WERI-Rb-1 (cell line): ENCODE results near the gene HORMAD2.
"Not testable (repeated sequence)": the region's sequence is repeated elsewhere in the genome, so short reads cannot be mapped to it uniquely, and the experiment has no call there.

ENCODE experiments used
- DNase-seq: peaks from one replicate; pipeline ENCODE4 v3.0.0-alpha.2; 2020
- H3K27ac ChIP-seq: fragments of 250-450 bp; sonication (Bioruptor Pico); 2 replicates; pipeline ENCODE4 v1.5.1; 2020; ENCODE audit warnings: mild to moderate bottlenecking, moderate library complexity
- H3K27me3 ChIP-seq: fragments of 250-450 bp; sonication (Bioruptor Pico); 2 replicates; pipeline ENCODE4 v1.5.1; 2021; ENCODE audit warnings: mild to moderate bottlenecking, low read depth, moderate library complexity; ENCODE audit not compliant: insufficient read depth, severe bottlenecking
- H3K36me3 ChIP-seq: fragments of 250-450 bp; sonication (Bioruptor Pico); 2 replicates; pipeline ENCODE4 v1.5.1; 2020; ENCODE audit warnings: mild to moderate bottlenecking, moderate library complexity
- H3K4me3 ChIP-seq: 2 replicates; pipeline ENCODE4 v1.5.1; 2011; ENCODE audit warnings: low read depth, mild to moderate bottlenecking, control low read depth, low read length
- H3K9me3 ChIP-seq: fragments of 250-450 bp; sonication (Bioruptor Pico); 2 replicates; pipeline ENCODE4 v1.5.1; 2021; ENCODE audit warnings: mild to moderate bottlenecking, moderate library complexity; ENCODE audit not compliant: severe bottlenecking
- TF ChIP-seq, protein P1 (sequence below): IDR thresholded peaks from 2 replicates; pipeline ENCODE4 v1.5.1; 2011; ENCODE audit warnings: low read depth, mild to moderate bottlenecking, control low read depth, inconsistent platforms, low read length

The HORMAD2 gene

DNA sequence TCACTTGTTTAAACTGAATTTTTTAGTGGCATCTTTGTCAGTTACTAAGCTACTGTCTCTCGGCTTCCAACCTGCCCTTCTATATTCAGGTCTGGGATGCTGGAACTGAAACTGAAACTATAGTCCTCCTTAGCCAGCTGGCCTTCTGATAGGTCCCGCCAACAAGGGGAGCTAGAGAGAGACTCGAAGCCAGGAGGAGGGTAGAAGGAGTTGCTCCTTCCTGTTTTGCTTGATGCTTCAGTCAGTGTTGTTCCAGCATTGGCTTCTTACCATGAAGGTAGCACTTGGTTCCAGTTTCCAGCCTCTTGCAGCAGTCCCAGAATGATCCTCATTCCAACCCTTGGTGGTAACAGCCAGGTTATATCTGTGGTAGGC, 32.9 kb upstream of the HORMAD2 start:
- Histone ChIP-seq H3K36me3 (no peaks in the 10 kb centered on the region), H3K27ac (no peak overlapping the region), H3K27me3 (no peaks in the 10 kb centered on the region), H3K4me3 (no peak overlapping the region), H3K9me3 (no peaks in the 10 kb centered on the region)
- TF ChIP-seq, protein P1, sequence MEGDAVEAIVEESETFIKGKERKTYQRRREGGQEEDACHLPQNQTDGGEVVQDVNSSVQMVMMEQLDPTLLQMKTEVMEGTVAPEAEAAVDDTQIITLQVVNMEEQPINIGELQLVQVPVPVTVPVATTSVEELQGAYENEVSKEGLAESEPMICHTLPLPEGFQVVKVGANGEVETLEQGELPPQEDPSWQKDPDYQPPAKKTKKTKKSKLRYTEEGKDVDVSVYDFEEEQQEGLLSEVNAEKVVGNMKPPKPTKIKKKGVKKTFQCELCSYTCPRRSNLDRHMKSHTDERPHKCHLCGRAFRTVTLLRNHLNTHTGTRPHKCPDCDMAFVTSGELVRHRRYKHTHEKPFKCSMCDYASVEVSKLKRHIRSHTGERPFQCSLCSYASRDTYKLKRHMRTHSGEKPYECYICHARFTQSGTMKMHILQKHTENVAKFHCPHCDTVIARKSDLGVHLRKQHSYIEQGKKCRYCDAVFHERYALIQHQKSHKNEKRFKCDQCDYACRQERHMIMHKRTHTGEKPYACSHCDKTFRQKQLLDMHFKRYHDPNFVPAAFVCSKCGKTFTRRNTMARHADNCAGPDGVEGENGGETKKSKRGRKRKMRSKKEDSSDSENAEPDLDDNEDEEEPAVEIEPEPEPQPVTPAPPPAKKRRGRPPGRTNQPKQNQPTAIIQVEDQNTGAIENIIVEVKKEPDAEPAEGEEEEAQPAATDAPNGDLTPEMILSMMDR: no peak
- no peak for DNase-seq

DNA sequence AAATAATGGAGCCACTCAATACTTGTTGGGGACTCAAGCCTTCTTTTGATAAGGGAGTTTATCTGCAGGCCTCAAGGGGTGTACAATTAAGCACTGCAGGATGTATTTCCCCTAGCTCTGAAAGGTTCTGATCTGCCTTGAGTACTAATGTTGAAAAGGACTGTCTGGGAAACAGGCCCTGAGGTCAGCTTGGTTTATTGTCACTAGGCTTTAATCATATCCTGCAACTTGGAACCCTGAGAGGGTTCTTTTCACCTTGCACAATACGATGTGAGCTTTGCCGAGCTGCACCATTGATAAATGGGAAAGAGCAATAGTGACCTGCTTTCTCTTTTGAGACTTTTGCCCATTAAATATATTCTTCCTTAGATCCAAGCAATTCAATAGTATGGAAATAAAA, 31.6 kb upstream of the HORMAD2 start:
- DNase-seq: no peak
- Histone ChIP-seq H3K27ac (no peak overlapping the region), H3K9me3 (no peaks in the 10 kb centered on the region), H3K27me3 (no peaks in the 10 kb centered on the region), H3K36me3 (no peaks in the 10 kb centered on the region), H3K4me3 (no peak overlapping the region)
- TF ChIP-seq, protein P1: no peak

DNA sequence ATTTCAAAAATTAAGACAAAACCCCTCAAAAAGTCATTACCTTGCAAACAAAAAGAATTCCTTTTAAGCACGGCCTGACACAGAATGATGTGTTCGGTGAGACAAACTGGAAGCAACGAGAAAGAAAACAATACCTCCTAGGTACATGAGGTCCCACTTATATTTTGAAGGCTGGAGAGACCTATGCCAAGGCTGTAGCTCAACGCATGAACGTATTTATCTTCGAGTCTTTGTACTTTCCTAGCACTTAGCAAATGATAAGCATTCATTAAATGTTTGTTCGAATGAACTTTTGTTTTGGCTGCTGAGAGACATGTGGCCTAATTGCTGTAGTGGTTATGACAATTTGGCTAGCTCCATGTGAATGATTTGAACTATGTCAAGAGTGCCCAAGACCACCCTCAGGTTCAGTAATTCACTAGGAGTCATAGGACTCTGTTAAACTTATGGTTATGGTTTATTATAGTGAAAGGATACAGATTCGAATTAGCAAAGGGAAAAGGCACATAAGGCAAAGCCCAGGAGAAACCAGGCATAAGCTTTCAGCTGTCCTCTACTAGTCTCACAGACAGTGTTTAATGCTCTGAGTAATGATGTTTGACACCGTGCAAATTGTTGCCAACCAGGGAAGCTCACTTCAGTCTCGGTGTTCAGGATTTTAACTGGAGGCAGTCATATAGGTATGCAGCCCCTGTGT, 26.0 kb upstream of the HORMAD2 start:
- Histone ChIP-seq H3K9me3 (peaks cover 1% of the 10 kb centered on the region), H3K27me3 (no peaks in the 10 kb centered on the region)

DNA sequence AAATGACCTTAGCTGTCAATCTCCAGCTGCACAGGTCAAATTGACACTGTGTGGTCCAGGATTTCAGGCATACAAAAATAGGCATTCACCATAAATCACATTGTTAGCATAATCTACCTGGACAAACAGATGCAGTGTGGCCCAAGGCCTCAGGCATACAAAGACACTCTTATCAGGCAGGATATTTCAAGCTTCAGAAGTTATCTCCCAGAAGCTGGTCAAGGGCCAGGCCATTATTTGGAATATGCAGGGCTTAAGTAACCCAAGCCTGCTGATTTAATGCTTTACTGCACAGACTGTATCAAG, 25.5 kb upstream of the HORMAD2 start:
- H3K27ac ChIP-seq: no peak overlapping the region
- H3K36me3 ChIP-seq: no peaks in the 10 kb centered on the region
- no peak overlapping the region for H3K4me3 ChIP-seq
- DNase-seq: peak; percentile 19
- TF ChIP-seq, protein P1: no peak
- peaks cover 5% of the 10 kb centered on the region for H3K9me3 ChIP-seq
- H3K27me3 ChIP-seq: no peaks in the 10 kb centered on the region

More for the DNA sequence above, 26.0 kb upstream of the HORMAD2 start:
- Histone ChIP-seq H3K27ac (no peak overlapping the region), H3K36me3 (no peaks in the 10 kb centered on the region), H3K4me3 (no peak overlapping the region)
- TF ChIP-seq, protein P1: no peak
- peak; percentile 21 for DNase-seq

DNA sequence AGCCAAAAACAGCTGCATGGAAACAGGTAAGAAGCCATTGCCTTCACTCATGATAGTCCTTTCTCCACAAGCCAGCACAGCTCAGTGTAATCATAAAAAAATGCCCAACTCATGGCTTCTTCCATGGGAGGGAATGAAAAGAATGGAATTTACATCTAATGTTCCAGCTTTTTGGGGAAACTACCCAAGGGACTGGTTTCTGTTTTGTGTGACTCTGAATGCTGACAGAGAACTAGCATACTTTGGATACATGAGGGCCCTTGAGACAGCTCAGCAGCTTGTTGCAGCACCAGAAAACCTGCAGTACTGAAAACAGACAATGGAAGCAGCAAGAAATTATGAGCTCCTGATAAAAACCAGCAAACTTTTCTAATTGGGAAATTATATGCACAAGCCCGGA, 24.2 kb upstream of the HORMAD2 start:
- TF ChIP-seq, protein P1: no peak
- Histone ChIP-seq H3K27me3 (no peaks in the 10 kb centered on the region), H3K9me3 (peaks cover 5% of the 10 kb centered on the region), H3K36me3 (no peaks in the 10 kb centered on the region), H3K4me3 (no peak overlapping the region), H3K27ac (no peak overlapping the region)
- DNase-seq: no peak

DNA sequence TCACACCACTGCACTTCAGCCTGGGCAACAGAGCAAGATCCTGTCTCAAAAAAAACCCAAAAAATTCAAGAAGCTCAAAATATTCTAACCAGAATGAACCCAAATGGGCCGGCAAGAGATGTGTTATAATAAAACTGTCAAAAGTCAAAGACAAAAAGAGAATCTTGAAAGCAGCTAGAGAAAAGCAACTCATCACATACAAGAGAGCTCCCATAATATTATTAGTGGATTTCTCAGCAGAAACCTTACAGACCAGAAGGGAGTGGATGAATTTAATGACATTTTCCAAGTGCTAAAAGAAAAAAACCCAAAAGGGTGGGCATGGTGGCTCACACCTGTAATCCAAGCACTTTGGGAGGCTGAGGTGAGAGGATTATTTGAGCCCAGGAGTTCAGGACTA, 22.9 kb upstream of the HORMAD2 start:
- TF ChIP-seq, protein P1: no peak
- no peak for DNase-seq
- peaks cover 5% of the 10 kb centered on the region for H3K9me3 ChIP-seq
- no peaks in the 10 kb centered on the region for H3K36me3 ChIP-seq
- H3K27me3 ChIP-seq: no peaks in the 10 kb centered on the region
- H3K4me3 ChIP-seq: no peak overlapping the region
- H3K27ac ChIP-seq: no peak overlapping the region

DNA sequence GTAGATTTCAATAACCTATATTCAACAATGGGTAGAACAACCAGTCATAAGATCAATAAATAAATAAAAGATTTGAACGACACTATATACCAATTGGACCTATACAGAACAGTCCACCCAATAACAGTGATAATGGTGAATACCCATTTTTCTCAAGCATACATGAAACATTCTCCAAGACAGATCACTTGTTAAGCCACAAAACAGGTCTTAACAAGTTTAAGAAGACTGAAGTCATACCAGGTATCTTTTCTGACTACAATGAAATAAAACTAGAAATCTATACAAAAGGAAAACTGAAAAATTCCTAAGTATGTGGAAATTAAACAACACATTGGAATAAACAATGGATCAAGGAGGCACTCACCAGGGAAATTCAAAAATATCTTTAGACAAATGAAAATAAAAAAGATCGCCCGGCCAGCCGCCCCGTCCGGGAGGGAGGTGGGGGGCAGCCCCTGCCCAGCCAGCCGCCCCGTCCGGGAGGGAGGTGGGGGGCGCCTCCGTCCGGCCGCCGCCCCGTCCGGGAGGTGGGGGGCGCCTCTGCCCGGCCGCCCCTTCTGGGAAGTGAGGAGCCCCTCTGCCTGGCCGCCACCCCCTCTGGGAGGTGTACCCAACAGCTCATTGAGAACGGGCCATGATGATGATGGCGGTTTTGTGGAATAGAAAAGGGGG, 20.8 kb upstream of the HORMAD2 start:
- not testable (repeated sequence) for DNase-seq, H3K4me3 ChIP-seq, H3K27me3 ChIP-seq, H3K36me3 ChIP-seq, H3K9me3 ChIP-seq, H3K27ac ChIP-seq

DNA sequence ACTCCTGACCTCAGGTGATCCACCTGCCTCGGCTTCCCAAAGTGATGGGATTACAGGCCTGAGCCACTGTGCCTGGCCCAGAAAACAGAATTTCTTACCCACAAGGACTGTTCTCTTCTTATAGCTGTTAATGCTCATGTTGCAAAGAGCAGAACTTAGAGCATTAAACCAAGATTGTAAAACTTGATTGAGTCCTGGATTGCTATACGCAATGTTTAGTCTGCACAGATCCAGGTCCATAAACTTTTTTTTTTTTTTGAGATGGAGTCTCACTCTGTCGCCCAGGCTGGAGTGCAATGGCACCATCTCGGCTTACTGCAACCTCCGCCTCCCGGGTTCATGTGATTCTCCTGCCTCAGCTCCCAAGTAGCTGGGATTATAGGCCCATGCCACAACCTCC, 19.2 kb upstream of the HORMAD2 start:
- H3K36me3 ChIP-seq, H3K4me3 ChIP-seq, H3K27me3 ChIP-seq, H3K27ac ChIP-seq, DNase-seq: not testable (repeated sequence)
- H3K9me3 ChIP-seq: peaks cover 14% of the 10 kb centered on the region
